Stimulated activated CD8-positive, alpha-beta memory T cell treated with anti-CD3 and anti-CD28 coated beads, Interleukin-2, amount 100 ng/mL, for 48 hours (primary cell): ENCODE measurements around the gene CBX8.

Source experiments
- DNase-seq, 2 donors: peaks; one replicate each; pipeline ENCODE4 v3.0.0-alpha.2; 2020; ENCODE audit warnings: low read depth in 2 of 2

The CBX8 gene

GRCh38 chr17:79819534-79820276 lies 22.8 kb upstream of the CBX8 start:
- no peak for DNase-seq

DNA sequence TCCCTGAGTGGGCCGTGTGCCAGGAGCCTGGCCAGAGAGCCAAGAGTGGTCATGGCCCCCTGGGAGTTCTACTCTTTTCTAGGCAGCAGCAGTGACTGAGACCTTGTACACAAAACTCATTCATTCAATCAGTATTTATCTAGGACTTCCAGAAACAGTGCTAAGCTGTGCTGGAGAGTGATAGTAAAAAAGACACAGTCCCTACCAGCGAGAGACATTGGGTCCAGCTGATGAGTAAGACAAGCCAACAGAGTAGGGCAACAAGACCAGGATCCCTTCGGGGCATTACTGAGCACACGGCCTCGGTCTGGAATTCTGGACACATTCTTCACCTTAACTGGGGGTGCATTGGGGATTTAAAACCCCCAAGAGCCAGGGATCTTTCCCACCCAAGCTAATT lies 22.2 kb upstream of the CBX8 start:
- no peak for DNase-seq

- no peak for DNase-seq
These were observed 21.3 kb upstream of the CBX8 start for GRCh38 chr17:79818026-79818758.

GRCh38 chr17:79815836-79816461 lies 19.1 kb upstream of the CBX8 start:
- no peak for DNase-seq

DNA sequence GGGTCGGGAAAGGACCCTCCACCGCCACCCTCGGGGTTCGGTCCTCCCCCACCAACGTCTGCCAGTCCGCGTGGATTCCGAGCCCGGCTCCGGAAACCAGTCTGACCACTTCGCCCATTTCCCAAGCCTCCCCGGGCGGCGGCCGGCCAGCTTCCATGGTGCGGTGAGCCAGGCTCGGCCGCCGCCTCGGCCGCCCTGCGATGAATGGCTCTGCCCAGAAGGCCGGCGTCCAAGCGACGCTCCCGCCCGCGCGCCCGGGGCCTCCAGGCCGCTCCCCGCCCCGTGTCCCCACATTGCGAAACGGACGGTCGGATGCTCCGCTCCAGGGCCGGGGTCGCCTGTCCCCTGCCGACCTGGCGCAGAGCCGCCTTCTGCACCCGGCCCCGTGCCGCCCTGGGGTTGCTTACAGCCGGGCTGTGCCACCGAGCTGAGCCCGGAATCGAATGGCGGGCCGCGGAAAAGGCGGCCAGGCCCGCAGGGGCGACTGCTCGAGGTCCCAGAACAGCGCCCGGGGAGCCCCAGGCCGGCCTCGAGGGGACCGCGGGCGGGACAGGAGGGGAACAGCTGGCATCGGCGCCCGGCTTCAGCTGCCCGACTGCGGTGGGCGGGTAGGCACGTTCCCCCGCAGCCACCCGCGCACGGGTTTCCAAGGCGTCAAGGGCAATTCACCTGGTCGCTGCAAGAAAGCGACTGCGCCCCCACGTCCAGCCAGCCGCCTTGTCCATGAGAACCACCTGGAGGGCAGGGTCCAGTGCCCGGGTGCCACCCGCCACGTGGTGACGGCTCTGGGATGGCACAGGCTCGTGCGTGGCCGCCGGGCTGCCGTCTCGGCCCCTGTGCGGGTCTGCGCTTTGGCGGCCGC lies 18.3 kb upstream of the CBX8 start:
- DNase-seq = no peak

DNA sequence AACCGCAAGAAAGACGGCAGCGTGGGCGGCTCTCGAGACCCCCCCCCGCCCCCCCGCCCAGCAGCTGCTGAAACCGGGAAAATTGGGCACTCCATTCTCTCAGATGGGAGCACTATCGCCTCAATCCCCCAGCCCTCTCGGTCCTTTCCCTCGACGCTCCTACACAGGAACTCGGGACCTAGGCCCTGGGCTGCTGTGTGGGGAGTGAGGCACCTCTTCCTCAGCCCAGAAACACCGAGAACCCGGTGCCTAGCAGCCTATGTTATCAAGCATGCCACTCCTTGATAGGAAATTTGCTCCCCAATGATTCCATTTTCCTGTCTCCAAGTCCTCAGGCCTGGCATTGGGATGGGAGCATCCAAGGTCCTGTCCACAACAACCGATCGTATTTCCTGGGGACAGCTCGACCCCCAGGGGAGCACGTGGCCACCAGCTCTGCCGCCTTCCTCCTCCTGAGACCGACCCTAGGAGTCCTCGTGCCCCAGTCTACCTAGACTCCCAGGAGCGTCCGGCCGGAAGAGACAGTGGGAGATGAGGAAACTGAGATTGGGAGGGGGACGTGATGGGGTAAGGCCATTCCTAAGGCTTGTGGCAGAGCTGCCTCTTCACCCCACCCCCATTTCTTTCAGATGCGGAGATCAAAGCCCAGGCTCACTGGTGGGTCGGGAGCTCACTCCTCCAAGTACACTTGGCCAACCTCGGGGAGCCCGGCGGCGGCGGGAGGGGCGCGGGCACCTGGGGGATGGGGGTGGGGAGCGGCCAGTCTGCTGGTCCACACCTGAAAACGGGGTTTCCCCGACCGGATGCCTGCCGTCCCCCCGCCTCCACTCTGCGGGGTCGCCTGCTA lies 17.5 kb upstream of the CBX8 start:
- DNase-seq = no peak

- DNase-seq = no peak
These were observed 16.6 kb upstream of the CBX8 start for GRCh38 chr17:79813297-79814126.

DNA sequence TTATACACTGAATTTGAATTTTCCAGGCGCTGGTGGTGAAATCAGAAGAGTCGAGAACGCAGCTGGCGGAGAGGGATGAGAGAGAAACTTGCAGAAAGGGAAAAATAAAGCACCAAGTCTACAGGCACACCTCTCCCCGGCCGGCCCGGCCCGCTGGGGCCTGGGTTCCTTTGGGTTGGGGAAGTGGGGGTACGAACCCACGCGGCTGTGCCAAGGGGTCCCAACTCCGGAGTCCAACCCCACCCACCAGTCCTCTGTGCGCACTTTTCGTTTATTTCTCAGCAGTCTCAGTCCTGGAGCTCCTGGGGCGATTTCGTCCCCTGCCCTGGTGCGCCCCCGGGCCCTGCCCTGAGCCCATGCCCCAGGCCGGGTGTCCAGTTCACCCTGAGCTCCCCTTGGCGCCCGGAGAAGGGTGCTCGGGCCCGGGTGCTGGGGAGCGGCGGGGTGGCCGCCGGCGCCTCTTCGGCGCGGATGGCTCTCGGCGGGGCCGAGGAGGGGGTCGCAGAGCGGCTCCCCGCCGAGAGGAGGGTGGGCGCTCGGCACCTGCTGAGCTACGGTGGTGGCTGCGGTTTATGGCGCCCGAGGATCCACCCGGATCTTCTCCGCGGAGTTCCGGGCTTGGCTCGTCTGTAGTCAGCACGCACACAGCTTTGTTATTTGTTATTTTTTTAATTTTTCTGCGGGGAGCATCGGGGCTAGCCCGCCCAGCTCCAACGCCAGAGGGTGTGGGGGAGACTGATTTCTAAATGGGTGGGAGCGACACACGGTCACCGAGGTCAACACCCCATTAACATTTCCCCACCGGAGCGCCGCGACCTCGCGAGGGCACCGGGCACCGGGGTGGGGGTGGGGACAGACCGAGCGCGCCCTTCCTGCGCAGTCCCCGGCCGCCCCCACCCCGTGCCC lies 15.7 kb upstream of the CBX8 start:
- DNase-seq = no peak

- no peak for DNase-seq
These were observed 15.0 kb upstream of the CBX8 start for GRCh38 chr17:79811868-79812352.

DNA sequence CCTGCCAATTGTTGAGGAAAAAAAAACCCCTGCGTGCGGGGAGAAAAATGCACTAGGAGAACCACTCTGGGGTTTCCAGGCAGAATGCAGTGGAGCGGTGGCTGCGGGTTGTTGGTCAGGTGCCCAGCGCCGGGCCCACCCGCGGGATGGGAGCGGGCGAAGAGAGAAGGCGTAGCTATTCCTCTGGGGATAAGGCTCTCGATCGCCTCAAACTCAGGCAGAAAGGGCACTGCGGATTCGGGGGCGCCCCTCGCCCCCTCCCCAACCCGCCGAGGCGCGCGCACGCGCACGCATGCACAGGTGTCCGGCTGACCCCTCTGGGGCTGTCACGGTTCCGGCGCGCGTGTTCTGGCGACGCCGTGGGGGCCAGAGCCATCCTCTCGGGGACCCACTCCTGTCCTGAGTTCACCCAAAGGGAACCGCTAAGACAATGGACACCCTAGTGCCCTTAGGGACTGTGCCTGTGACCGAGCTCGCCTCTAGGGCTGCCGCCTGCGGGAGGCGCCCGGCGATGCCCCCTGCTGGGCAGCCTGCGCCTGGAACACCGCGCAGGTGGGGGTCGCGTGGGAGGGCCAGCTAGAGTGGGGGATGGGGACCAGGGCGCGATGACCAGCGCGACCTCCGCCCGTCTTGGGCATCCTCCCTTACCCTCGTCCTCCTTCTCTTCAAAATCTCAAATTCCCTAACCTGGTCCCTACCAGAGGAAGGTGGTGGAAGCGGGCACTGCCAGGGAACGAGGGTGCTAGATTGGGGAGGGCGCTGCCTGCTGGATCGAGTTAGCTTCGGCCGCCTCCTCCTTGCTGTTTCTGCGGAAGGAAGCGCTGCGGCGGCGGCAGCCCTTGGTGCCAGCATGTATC lies 14.4 kb upstream of the CBX8 start:
- DNase-seq = no peak

GRCh38 chr17:79810130-79811010 lies 13.5 kb upstream of the CBX8 start:
- peak; percentile 70 to 73 for DNase-seq

DNA sequence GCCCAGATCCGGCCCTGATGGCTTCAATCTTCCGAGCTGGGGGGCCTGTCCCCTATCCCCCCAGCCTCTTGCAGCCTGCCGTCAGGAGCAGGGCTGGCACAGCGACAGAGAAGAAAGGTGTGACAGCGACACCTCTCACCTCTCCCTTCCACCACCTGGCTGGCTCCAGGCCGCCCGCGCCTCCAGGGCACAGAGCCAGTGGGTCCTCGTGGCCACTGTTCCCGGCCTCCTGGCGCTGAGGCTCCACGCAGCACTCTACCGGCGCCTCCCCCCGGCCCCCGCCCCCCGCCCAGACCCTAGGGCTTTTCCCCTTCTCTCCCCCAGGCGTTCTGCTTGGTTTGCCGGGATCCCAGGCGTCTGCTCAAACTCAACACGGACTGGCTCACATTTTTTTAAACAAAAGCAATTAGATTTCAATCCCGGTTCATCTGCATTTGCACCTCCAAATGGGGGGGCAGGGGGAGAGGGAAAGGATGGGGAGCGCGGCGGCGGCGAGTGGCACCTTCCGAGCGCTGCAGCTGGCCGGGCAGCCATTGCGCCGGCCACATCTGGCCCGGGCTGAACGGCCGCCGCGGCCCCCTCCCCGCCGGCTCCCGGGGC lies 12.8 kb upstream of the CBX8 start:
- DNase-seq = no peak

- no peak for DNase-seq
These were observed 12.1 kb upstream of the CBX8 start for GRCh38 chr17:79808763-79809529.

- no peak for DNase-seq
These were observed 10.2 kb upstream of the CBX8 start for GRCh38 chr17:79806863-79807720.

- no peak for DNase-seq
These were observed 9.5 kb upstream of the CBX8 start for GRCh38 chr17:79806446-79806760.
